IMR-90 (cell line): ENCODE measurements around the gene VCP.
A peak's percentile ranks its signal among the peaks of the same experiment; 100 is the strongest.

ENCODE experiments used
- CEBPB ChIP-seq: IDR thresholded peaks from 2 replicates; pipeline ENCODE4 v1.6.1; 2012; ENCODE audit warnings: low read depth, low read length, improper control_type of control experiment
- CTCF ChIP-seq: conservative IDR thresholded peaks from 2 replicates; pipeline ENCODE4 v1.5.1; 2012; ENCODE audit warnings: mild to moderate bottlenecking, low read depth, low read length, improper control_type of control experiment
- ELK1 ChIP-seq: fragments of 150-350 bp; IDR thresholded peaks from 2 replicates; pipeline ENCODE4 v1.6.1; 2016; ENCODE audit warnings: low read depth, mild to moderate bottlenecking, low read length, moderate library complexity, borderline replicate concordance
- FOS ChIP-seq: fragments of 150-350 bp; IDR thresholded peaks from 2 replicates; pipeline ENCODE4 v1.6.1; 2016; ENCODE audit warnings: low read depth, low read length
- MAFK ChIP-seq: IDR thresholded peaks from 2 replicates; pipeline ENCODE4 v1.6.1; 2012; ENCODE audit warnings: low read depth, low read length, improper control_type of control experiment
- MXI1 ChIP-seq: IDR thresholded peaks from 2 replicates; pipeline ENCODE4 v1.6.1; 2012; ENCODE audit warnings: low read depth, mild to moderate bottlenecking, low read length, moderate library complexity, borderline replicate concordance
- NFE2L2 ChIP-seq: fragments of 150-350 bp; IDR thresholded peaks from 2 replicates; pipeline ENCODE4 v1.6.1; 2016; ENCODE audit warnings: low read depth, mild to moderate bottlenecking, low read length
- POLR2A ChIP-seq: IDR thresholded peaks from 2 replicates; pipeline ENCODE4 v1.6.1; 2012; ENCODE audit warnings: mild to moderate bottlenecking, low read depth, low read length
- RAD21 ChIP-seq: IDR thresholded peaks from 2 replicates; pipeline ENCODE4 v1.6.1; 2012; ENCODE audit warnings: low read length, improper control_type of control experiment
- RFX5 ChIP-seq: IDR thresholded peaks from 2 replicates; pipeline ENCODE4 v1.8.0; 2012; ENCODE audit warnings: low read depth, mild to moderate bottlenecking, low read length, moderate library complexity
- SMC3 ChIP-seq: fragments of 150-350 bp; IDR thresholded peaks from 2 replicates; pipeline ENCODE4 v1.6.1; 2016; ENCODE audit warnings: low read depth, mild to moderate bottlenecking, antibody characterized with exemption, low read length, moderate library complexity
- USF2 ChIP-seq: fragments of 150-350 bp; IDR thresholded peaks from 2 replicates; pipeline ENCODE4 v1.6.1; 2017; ENCODE audit warnings: mild to moderate bottlenecking, antibody characterized with exemption, low read length, low read depth

GRCh38 chr9:35110327-35110761, 37.9 kb upstream of the VCP start:
- TF ChIP-seq CTCF = no peak
- no peak for TF ChIP-seq POLR2A
- TF ChIP-seq USF2 = no peak
- TF ChIP-seq ELK1 = no peak
- TF ChIP-seq MAFK = no peak
- 0 out of 2 replicates have a peak, but pooled peaks have one; percentile 28 for TF ChIP-seq FOS
- TF ChIP-seq RFX5 = no peak
- no peak for TF ChIP-seq CEBPB
- no peak for TF ChIP-seq RAD21
- TF ChIP-seq MXI1 = no peak
- TF ChIP-seq SMC3 = no peak
- no peak for TF ChIP-seq NFE2L2
